ENCODE measurements around the gene ZCCHC10.

ZCCHC10 gene

DNA sequence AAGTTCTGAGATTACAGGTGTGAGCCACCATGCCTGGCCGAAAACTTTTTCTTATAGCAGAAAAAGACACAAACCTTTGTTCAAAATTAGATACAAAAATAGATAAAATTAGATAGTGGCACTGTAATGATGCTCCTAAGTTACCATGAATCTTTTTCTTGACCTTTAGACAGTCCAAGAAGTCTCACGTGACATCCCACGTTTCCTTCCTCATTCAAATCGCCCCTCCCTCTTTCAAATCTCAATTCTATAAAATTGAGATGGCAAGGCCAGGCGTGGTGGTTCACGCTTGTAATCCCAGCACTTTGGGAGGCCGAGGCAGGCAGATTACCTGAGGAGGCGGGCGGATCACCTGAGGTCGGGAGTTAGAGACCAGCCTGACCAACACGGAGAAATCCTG, 7.7 kb upstream of the ZCCHC10 start:
- H3K4me3 ChIP-seq (ENCODE audit: low read length) = peak overlapping the region; percentile 15; the same call in 1 of the 2 replicates
- H3K27ac ChIP-seq (ENCODE audit: low read depth, low read length) = peak overlapping the region; percentile 98
- no peaks in the 10 kb centered on the region for H3K9me3 ChIP-seq (ENCODE audit: control insufficient read depth, insufficient read depth, low read length)
- H3K4me1 ChIP-seq (ENCODE audit: control insufficient read depth, low read length) = peaks cover 68% of the 10 kb centered on the region
- H3K27me3 ChIP-seq (ENCODE audit: control insufficient read depth, low read length) = no peaks in the 10 kb centered on the region
- peak overlapping the region; percentile 89 for H3K4me2 ChIP-seq (ENCODE audit: low read length)
- no peaks in the 10 kb centered on the region for H3K9me2 ChIP-seq (replicated peaks; ENCODE audit: control insufficient read depth, low read length)
- H3K36me3 ChIP-seq (ENCODE audit: control insufficient read depth, low read length) = peaks cover 5% of the 10 kb centered on the region
- H4K20me1 ChIP-seq (ENCODE audit: control insufficient read depth, insufficient read depth, low read depth, low read length) = no peaks in the 10 kb centered on the region
- TF ChIP-seq EZH2phosphoT487 (IDR thresholded peaks at IDR 0.05; ENCODE audit: borderline replicate concordance, low read length) = no peak
- TF ChIP-seq, protein P1, sequence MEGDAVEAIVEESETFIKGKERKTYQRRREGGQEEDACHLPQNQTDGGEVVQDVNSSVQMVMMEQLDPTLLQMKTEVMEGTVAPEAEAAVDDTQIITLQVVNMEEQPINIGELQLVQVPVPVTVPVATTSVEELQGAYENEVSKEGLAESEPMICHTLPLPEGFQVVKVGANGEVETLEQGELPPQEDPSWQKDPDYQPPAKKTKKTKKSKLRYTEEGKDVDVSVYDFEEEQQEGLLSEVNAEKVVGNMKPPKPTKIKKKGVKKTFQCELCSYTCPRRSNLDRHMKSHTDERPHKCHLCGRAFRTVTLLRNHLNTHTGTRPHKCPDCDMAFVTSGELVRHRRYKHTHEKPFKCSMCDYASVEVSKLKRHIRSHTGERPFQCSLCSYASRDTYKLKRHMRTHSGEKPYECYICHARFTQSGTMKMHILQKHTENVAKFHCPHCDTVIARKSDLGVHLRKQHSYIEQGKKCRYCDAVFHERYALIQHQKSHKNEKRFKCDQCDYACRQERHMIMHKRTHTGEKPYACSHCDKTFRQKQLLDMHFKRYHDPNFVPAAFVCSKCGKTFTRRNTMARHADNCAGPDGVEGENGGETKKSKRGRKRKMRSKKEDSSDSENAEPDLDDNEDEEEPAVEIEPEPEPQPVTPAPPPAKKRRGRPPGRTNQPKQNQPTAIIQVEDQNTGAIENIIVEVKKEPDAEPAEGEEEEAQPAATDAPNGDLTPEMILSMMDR (IDR thresholded peaks at IDR 0.05; ENCODE audit: low read depth, low read length, poor library complexity, severe bottlenecking) = no peak
- H3F3A ChIP-seq (ENCODE audit: control insufficient read depth, insufficient read depth) = peaks cover 19% of the 10 kb centered on the region
- no peaks in the 10 kb centered on the region for H3K79me2 ChIP-seq (ENCODE audit: control insufficient read depth, low read length)

DNA sequence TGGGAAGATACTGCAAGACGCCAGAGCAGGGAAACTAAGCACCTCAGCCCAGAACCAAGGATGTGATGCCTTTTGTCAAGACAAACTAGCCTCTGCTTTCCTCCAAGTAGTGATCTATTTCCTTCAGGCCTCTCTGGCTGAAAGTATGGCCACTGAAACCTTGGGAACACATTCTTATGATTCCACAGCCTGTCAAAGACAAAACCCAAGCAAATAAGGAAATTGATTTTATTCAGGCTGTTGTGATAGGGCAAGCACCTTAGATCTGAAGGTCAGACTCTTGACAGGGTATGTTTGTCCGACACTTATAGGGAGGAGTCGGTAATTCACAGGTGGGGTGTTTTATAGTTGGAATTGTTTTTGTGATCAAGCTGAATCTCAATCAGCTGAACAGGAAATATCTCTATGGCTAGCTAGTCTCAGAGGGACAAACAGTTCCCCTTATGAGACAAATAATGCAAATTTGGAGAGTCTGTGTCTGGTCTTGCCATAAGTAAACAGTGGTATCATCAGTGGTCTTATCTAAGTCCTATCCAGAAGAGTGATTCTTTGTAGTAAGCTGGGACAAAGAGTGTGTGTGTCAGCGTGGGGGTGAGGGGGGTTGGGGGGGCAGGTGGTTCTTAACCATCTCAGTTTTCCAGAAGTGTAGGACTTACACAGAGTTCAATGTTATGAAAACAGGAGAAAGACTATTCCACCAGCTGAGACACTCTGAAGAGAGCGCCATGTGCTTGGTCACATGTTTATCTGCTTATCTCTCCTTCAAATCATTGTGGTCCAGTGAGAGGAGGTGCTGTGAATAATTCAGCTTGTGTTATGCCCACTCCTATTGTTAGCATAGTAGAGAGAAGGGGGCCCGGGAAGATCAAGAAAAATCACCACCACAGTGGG, 6.7 kb upstream of the ZCCHC10 start:
- Histone ChIP-seq H3K4me2 (ENCODE audit: low read length) (peak overlapping the region; percentile 89), H3K79me2 (ENCODE audit: control insufficient read depth, low read length) (no peaks in the 10 kb centered on the region), H3K9me3 (ENCODE audit: control insufficient read depth, insufficient read depth, low read length) (no peaks in the 10 kb centered on the region), H3K9me2 (replicated peaks; ENCODE audit: control insufficient read depth, low read length) (no peaks in the 10 kb centered on the region), H3K36me3 (ENCODE audit: control insufficient read depth, low read length) (peaks cover 5% of the 10 kb centered on the region), H4K20me1 (ENCODE audit: control insufficient read depth, insufficient read depth, low read depth, low read length) (no peaks in the 10 kb centered on the region), H3K4me3 (ENCODE audit: low read length) (peak overlapping the region; percentile 69), H3F3A (ENCODE audit: control insufficient read depth, insufficient read depth) (peaks cover 15% of the 10 kb centered on the region), H3K27me3 (ENCODE audit: control insufficient read depth, low read length) (no peaks in the 10 kb centered on the region), H3K27ac (ENCODE audit: low read depth, low read length) (peak overlapping the region; percentile 98), H3K4me1 (ENCODE audit: control insufficient read depth, low read length) (peaks cover 68% of the 10 kb centered on the region)
- TF ChIP-seq, protein P1 (IDR thresholded peaks at IDR 0.05; ENCODE audit: low read depth, low read length, poor library complexity, severe bottlenecking) = no peak
- TF ChIP-seq EZH2phosphoT487 (IDR thresholded peaks at IDR 0.05; ENCODE audit: borderline replicate concordance, low read length) = no peak

GRCh38 chr5:133030343-133031005, 4.1 kb upstream of the ZCCHC10 start:
- no peaks in the 10 kb centered on the region for H4K20me1 ChIP-seq (ENCODE audit: control insufficient read depth, insufficient read depth, low read depth, low read length)
- peaks cover 8% of the 10 kb centered on the region for H3K36me3 ChIP-seq (ENCODE audit: control insufficient read depth, low read length)
- no peak for TF ChIP-seq EZH2phosphoT487 (IDR thresholded peaks at IDR 0.05; ENCODE audit: borderline replicate concordance, low read length)
- TF ChIP-seq, protein P1 (IDR thresholded peaks at IDR 0.05; ENCODE audit: low read depth, low read length, poor library complexity, severe bottlenecking) = no peak
- H3K4me3 ChIP-seq (ENCODE audit: low read length) = peak overlapping the region; percentile 8; the same call in 1 of the 2 replicates
- H3K9me3 ChIP-seq (ENCODE audit: control insufficient read depth, insufficient read depth, low read length) = no peaks in the 10 kb centered on the region
- H3K4me1 ChIP-seq (ENCODE audit: control insufficient read depth, low read length) = peaks cover 74% of the 10 kb centered on the region
- peaks cover 23% of the 10 kb centered on the region for H3F3A ChIP-seq (ENCODE audit: control insufficient read depth, insufficient read depth)
- no peaks in the 10 kb centered on the region for H3K27me3 ChIP-seq (ENCODE audit: control insufficient read depth, low read length)
- H3K27ac ChIP-seq (ENCODE audit: low read depth, low read length) = peak overlapping the region; percentile 46
- H3K9me2 ChIP-seq (replicated peaks; ENCODE audit: control insufficient read depth, low read length) = no peaks in the 10 kb centered on the region
- H3K79me2 ChIP-seq (ENCODE audit: control insufficient read depth, low read length) = peaks cover 9% of the 10 kb centered on the region
- peak overlapping the region; percentile 62 for H3K4me2 ChIP-seq (ENCODE audit: low read length)

All from DOHH2 (cell line).